ENCODE data around the gene LMO7. TPM values are rescaled to one million over a fixed set of nuclear protein-coding genes. Genes with fewer than 3 reads are reported as not detected.
A peak's percentile ranks its signal among the peaks of the same experiment; 100 is the strongest.

The LMO7 gene
- total RNA-seq, 1 donor from 2014 or later = 446 TPM

- H3K27me3 ChIP-seq (ENCODE audit: low read depth) = no peaks in the 10 kb centered on the region
- peak overlapping the region; percentile 62 for H3K4me3 ChIP-seq
- no peaks in the 10 kb centered on the region for H3K36me3 ChIP-seq
- no peak for TF ChIP-seq CTCF (IDR thresholded peaks at IDR 0.05; ENCODE audit: borderline replicate concordance)
- intact Hi-C loops (cut with micrococcal nuclease) = no loop called here
- no peaks in the 10 kb centered on the region for H3K9me3 ChIP-seq (replicated peaks)
- H3K4me1 ChIP-seq = peaks cover 49% of the 10 kb centered on the region
- DNase-seq = no peak
- H3K27ac ChIP-seq (replicated peaks) = peak overlapping the region; percentile 78
Measured at GRCh38 chr13:75763512-75763911, 127.4 kb downstream of the LMO7 start.

DNA sequence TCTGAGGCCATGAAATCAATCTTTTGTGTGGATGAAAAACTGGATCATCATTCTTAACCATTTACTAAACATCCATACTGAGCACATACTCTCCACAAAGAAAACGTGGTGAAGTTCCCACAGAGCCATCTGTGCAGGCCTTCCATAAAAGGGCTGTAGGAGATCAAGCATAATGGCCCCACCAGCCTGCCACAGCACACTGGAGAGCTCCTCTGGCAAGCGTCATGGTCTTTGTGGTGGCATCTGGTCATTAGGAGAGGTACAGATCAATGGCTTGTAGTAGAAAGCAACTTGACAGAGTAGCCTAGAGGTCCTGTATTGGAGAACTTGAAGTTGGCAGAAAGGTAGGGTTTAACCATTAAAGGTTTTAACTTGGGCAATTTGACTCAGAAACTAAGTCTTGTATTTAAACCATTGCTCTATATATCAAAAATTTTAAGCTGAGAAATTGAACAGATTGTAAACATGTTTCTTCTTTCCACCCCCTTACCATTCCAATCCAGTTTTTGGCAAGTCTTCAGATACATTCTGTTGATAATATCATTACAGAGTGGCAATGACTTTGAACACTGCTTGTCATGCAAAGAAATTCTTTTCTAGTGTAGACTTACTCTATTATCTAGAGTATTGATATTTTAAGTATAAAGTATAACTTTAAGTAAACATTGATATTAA, 128.3 kb downstream of the LMO7 start:
- Histone ChIP-seq H3K27ac (replicated peaks) (no peak overlapping the region), H3K27me3 (ENCODE audit: low read depth) (no peaks in the 10 kb centered on the region), H3K4me3 (peak overlapping the region; percentile 62), H3K9me3 (replicated peaks) (no peaks in the 10 kb centered on the region), H3K4me1 (peaks cover 56% of the 10 kb centered on the region), H3K36me3 (no peaks in the 10 kb centered on the region)
- no peak for DNase-seq
- no peak for TF ChIP-seq CTCF (IDR thresholded peaks at IDR 0.05; ENCODE audit: borderline replicate concordance)
- intact Hi-C loops (cut with micrococcal nuclease) = no loop called here

GRCh38 chr13:75764926-75765310, 128.8 kb downstream of the LMO7 start:
- no peak for TF ChIP-seq CTCF (IDR thresholded peaks at IDR 0.05; ENCODE audit: borderline replicate concordance)
- peaks cover 61% of the 10 kb centered on the region for H3K4me1 ChIP-seq
- no peaks in the 10 kb centered on the region for H3K27me3 ChIP-seq (ENCODE audit: low read depth)
- intact Hi-C loops (cut with micrococcal nuclease) = no loop called here
- H3K4me3 ChIP-seq = peak overlapping the region; percentile 62
- no peak for DNase-seq
- H3K9me3 ChIP-seq (replicated peaks) = no peaks in the 10 kb centered on the region
- no peaks in the 10 kb centered on the region for H3K36me3 ChIP-seq
- no peak overlapping the region for H3K27ac ChIP-seq (replicated peaks)

DNA sequence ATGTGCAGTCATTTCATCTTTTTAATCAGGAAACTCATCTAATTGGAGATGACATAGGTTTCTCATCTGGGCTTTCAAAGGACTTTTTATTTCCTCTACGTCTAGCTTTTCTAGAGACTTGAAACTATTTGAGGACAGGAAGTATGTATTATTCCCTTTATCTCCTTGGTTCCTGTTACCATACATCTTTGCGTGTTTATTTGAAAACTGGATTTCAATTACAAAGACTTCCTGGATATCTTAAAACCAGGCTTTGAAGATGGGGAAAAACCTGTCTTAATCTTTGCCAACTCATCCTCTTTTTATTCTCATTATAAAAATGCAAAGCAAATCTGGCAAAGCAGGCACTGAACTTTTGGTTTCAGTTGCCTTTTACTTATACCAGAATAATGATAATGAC, 130.5 kb downstream of the LMO7 start:
- intact Hi-C loops (cut with micrococcal nuclease) = no loop called here
- TF ChIP-seq CTCF (IDR thresholded peaks at IDR 0.05; ENCODE audit: borderline replicate concordance) = no peak
- H3K27me3 ChIP-seq (ENCODE audit: low read depth) = no peaks in the 10 kb centered on the region
- no peak overlapping the region for H3K27ac ChIP-seq (replicated peaks)
- H3K9me3 ChIP-seq (replicated peaks) = no peaks in the 10 kb centered on the region
- peaks cover 78% of the 10 kb centered on the region for H3K4me1 ChIP-seq
- no peaks in the 10 kb centered on the region for H3K36me3 ChIP-seq
- DNase-seq = no peak
- no peak overlapping the region for H3K4me3 ChIP-seq

DNA sequence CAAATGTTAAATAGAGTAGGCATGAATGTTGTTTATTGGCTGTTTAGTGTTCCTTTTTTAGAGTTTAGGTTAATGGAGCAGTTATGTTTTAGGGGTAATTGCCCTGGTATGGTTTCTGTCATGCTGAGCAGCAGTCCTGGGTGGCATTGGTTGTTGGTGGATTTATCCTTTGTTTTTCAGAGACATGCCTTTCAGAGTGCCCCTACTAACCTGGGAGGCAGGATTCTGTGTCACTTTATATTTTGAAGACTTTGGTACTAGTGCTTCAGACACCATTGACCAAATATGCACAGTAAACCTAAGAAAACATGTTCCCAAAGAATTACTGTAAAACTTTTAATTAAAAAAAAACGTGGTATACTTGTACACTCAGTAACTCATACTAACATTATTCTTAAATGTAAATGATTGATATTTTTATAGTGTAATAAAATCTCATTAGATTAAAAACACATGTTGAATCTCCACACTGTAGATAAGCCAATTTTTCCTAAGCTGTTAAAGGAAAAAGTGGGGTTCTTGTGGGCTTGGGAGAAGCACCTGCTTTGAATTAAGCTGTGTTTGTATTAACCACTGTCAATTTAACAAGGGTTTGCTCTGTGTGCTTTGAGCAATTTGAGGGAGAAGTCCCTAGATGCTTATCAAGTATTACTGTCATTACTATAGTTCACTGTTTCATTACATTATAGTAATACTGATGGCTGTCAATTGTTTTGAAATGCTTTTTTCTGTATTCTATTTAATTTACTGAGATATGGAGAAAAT, 133.2 kb downstream of the LMO7 start:
- intact Hi-C loops (cut with micrococcal nuclease) = no loop called here
- H3K27me3 ChIP-seq (ENCODE audit: low read depth) = no peaks in the 10 kb centered on the region
- no peak overlapping the region for H3K4me3 ChIP-seq
- peaks cover 66% of the 10 kb centered on the region for H3K4me1 ChIP-seq
- H3K27ac ChIP-seq (replicated peaks) = peak overlapping the region; percentile 14
- TF ChIP-seq CTCF (IDR thresholded peaks at IDR 0.05; ENCODE audit: borderline replicate concordance) = no peak
- no peaks in the 10 kb centered on the region for H3K9me3 ChIP-seq (replicated peaks)
- H3K36me3 ChIP-seq = no peaks in the 10 kb centered on the region
- DNase-seq = no peak

Data from left ventricle myocardium inferior (tissue), 1 donor.